Mesenteric fat pad (tissue), 1 donor: Measurements from ENCODE around the gene RERE. TPM values are rescaled to one million over a fixed set of nuclear protein-coding genes. Genes with fewer than 3 reads are reported as not detected.
"Not testable (repeated sequence)": the region's sequence is repeated elsewhere in the genome, so short reads cannot be mapped to it uniquely, and the experiment has no call there.

ENCODE experiments used
- DNase-seq: peaks from one replicate; pipeline ENCODE4 v3.0.0-alpha.2; 2020; ENCODE audit warnings: low spot score
- total RNA-seq: library from RNA; stranded (reverse); fragmentation: NEBNext Ultra II Directional; extraction: Animal tissue kit (Norgen Biotek cat#: 25700); gene quantifications from one replicate; pipeline ENCODE4 v1.2.1, GENCODE V29; 2021
- donor health status: DM: yes; HTN: yes; CAD: no.

RERE gene
- total RNA-seq, 1 donor from 2014 or later, result 120 TPM

DNA sequence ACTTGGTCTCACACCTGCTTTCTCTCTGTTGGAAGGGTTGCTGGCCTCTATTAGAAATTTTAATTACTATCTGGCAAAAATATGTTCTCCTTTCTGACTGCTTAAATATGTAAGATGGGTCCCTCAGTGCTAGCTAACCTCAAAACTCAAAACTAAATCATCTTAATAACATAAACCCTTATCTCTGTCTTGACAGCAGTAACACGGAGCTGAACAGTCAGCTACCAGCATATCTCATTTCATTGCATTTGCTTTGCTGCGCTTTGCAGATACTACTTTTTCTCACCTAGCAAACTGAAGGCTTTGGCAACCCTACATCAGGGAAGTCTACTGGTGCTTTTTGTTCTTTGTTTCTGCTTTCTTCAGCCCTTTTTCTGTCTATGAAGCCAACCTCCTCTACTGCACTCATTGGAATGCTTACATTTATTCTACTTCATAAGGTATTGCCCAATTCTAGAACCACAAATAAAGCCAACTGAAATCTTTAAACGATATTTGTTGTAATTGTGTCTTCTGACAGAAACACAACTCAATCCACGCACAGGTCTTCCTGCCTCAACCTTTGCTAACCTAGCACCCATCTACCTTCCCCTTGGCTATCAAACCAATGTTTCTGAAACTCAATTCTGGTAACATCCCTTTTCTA is 95.6 kb downstream of the RERE start:
- DNase-seq, result no peak

DNA sequence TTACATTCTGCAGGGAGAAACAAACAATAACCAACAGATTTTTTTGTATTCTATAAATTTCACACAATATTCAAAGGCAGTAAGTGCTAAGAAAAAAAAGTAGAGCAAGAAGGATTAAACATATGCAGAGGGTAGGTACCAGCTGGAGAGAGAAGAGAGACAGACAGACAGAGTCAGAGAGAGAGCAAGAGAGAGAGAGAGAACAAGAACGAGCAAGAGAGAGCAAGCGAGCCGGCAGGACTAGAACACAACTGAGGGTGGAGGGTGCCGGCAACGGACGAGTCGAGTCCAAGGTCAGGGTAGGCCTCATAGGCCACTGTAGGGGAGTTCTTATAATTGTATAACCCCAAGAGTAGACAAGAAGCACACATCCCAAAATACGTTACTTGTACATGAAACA is 97.1 kb downstream of the RERE start:
- DNase-seq, result no peak

DNA sequence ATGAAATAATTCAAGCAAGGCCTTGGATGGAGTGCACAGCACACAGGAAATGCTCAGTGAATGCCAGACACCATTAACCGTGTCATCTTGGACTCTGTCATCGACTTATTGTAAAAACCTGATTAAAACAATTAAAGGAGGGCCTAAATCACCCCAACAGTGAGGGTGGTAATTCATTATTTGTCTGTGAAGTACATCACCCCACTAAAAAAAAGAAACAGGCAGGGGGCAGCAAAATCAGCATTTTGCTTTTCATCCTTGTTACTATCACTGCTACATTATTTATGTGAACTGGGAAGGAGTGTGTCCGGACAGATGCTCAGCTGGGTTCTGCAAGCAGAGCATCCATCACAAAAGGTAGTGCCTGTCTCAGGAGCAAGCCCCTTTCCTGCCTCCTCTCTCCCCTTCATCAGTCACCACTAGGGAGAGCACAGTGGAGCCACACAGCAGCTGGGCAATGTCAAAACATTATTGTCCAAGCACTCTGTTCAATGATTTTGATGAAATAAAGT is 98.5 kb downstream of the RERE start:
- DNase-seq, result no peak

DNA sequence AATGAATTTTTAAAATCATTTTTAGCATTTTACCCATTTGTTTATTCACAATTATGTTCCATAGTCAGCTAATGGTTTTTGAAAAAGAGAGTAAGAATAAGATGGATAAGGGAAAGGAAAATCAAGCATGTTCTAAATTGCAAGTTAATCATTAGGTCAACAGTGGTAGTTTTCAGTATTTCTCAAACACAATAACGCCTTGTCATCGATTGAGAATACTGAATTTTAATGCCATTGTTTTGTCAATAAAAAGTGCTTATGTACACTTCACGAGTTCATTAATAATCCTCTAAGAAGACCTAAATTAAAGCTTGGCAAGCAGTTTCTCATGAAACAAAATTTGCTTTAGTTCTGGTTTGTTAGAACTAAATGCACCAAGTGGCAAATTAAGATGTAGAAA is 100.3 kb downstream of the RERE start:
- DNase-seq, result no peak

DNA sequence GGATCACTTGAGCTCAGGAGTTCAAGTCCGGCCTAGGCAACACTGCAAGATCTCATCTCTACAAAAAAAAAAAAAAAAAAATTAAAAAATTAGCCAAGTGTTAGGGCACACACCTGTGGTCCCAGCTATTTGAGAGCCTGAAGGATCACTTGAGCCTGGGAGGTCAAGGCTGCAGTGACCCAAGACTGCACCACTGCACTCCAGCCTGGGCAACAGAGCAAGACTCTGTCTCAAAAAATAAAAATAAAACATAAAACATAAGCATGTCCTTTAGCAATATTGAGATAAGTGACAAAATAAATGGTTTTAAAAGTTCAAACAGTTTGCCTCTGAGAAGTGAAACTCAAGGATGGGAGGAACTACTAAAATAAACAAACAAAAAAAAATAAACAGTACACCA is 101.2 kb downstream of the RERE start:
- no peak for DNase-seq

DNA sequence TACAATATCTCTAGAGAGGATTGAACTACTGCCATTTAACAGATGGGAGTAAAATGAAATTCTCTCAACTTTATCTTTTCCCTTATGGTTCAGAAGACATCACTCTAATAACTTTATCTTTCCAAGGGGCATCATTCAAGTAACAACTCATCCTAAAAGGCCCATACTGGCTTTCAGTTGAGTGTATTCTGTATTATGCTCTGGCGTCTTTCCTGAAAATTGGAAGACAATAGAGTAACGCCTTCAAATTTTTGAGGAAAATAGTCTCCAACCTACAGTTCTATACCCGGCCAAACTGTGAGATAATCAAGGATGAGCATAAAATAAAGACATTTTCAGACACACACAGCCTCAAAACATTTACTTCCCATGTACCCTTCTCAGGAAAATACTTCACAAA is 103.3 kb downstream of the RERE start:
- DNase-seq, result no peak

DNA sequence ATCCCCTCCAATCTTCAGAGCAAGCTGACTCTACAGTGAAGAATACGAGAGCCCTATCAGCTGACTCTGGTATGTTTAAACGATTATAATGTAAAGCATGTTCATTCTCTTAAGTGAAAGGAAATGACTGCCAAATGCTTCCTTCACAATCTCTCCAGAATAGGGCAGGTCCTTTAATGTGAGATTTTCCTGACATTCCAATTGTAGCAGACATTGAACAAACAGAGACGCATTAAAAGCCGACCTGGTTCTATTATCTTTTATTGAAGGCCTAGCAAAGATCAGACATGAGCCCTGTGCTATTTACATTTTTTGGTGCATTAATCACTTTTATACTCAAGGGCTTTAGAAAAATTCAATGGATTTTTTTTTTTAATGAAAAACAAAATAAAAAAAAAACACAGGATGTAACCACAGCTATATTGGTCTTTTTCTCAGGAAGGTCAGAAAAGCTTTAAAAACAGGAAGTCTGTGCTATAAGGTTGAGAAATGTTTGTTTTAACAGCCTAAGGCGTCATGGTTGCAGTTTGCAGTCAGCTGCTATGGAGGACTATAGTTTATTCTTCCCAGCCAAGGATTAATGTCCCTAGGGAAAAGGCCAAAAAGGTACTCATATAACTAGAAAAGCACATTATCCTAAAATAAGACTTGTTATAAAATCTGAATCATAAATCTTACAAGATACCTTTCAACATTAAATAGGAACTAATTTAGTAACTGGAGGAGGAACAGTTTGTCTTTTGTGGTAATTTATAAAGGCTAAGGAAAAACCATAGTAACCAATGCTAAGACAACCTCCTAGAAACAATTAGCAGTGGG is 104.8 kb downstream of the RERE start:
- DNase-seq, result no peak

DNA sequence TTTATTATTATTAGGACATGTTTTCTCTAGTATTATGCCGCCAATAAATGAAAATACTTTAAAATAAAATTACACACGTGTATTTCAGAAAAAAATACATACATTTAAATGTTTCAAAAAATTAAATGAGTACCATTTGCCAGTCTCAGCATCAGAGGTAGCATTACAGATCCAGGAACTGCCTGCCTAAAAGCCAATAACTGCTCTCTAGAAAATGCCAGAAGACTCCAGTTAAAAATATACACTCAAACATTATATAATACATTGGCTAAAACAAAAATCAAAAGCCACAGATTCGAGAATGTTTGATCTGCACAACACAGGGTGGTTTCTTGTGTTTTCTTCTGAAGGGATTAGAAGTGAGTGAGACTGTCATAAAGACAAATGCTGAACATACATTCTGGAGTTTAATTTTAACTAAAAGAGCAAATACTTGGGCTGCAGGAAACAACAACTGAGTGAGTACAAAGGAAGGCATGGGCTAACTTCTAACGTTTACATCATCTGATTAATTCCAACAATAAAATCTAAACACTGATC is 105.5 kb downstream of the RERE start:
- no peak for DNase-seq

DNA sequence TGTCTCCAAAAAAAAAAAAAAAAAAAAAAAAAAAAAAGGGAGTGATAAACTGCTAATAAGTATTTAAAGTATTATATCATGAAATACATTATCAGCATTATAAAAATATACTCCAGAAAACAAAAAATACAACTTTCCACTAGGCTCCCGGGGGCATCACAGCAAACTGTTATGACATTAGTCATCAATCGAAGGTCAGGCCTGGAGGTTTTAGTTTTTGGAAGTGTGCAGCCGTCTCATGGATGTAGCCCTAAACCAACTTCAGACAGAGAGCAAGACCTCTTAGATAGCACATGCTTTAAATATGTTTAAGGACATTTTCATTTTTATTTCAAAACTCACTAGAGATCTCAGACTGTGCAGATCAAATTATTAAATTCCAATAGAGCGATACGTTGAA is 106.3 kb downstream of the RERE start:
- no peak for DNase-seq

DNA sequence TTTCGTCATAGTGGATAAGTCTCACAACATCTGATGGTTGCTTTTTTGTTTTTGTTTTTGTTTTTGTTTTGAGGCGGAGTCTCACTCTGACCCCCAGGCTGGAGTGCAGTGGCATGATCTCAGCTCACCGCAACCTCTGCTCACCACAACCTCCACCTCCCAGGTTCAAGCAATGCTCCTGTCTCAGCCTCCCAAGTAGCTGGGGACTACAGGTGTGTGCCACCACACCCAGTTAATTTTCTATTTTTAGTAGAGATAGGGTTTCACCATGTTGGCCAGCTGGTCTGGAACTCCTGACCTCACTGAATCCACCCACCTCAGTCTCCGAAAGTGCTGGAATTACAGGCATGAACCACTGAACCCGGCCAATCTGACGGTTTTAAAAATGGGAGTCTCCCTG is 109.2 kb downstream of the RERE start:
- no peak for DNase-seq

DNA sequence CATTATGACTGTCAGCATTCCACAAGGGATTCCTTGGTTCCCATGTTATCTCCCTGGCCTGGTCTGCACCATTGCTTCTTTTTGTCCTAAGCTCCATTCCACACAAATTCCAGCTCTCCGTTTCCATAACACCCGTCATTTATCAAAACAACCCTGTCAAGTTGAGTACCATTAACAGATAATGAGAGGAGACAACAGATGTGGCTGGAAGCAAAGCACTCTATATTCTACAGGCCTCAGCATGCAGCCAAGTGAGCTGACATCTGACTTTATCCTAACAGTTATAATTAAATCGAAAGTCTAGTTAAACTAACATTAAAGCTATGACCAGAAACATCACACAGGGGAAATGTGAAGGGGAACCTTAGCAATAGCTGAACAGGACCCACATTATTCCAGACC is 110.4 kb downstream of the RERE start:
- no peak for DNase-seq

DNA sequence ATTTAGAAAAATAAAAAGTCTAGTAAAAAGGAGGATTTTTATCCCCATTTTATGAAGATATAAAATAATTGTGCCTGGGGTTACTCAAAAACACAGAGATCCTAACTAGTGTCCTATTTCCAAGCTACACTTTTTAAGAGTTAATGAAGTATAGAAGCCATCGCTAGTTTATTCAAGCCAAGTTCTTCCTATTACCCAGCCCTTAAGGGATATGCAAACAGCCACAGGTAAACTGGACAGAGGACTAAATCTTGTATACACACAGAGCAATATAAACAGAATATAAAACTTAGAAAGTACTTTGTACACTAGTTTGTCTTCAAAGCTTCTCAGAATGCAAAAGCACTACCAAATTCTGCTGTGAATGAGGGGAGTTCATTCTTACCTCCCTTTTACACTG is 111.1 kb downstream of the RERE start:
- DNase-seq, result no peak

DNA sequence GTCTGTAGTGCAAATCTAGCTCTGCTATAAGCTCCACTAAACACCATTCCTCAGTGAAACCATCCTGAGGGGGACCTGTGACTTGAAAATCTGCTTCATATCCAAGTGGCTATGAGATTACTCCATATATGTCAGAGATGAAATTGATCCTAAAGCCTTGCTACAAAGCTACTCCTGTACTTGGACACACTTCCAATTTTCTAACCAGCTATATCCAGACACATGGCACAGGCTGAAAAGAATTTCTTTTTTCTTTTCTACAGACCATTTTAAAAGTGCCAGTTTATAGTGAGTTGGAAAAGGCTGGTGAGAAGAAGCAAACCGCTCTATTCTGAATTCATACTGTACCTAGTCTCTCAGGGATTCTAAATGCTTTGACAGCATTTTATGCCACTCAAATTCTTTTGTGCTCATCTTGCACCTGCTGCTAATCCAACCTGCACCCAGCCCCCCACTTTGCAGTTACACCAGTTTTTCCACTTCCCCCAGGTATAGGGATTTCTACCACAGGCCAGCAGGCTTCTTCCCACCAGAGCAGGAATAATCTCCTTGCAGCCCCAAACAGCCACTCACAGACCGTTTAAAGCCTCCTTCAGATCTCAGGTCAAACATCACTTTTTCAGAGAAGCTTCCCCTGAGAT is 112.5 kb downstream of the RERE start:
- no peak for DNase-seq

DNA sequence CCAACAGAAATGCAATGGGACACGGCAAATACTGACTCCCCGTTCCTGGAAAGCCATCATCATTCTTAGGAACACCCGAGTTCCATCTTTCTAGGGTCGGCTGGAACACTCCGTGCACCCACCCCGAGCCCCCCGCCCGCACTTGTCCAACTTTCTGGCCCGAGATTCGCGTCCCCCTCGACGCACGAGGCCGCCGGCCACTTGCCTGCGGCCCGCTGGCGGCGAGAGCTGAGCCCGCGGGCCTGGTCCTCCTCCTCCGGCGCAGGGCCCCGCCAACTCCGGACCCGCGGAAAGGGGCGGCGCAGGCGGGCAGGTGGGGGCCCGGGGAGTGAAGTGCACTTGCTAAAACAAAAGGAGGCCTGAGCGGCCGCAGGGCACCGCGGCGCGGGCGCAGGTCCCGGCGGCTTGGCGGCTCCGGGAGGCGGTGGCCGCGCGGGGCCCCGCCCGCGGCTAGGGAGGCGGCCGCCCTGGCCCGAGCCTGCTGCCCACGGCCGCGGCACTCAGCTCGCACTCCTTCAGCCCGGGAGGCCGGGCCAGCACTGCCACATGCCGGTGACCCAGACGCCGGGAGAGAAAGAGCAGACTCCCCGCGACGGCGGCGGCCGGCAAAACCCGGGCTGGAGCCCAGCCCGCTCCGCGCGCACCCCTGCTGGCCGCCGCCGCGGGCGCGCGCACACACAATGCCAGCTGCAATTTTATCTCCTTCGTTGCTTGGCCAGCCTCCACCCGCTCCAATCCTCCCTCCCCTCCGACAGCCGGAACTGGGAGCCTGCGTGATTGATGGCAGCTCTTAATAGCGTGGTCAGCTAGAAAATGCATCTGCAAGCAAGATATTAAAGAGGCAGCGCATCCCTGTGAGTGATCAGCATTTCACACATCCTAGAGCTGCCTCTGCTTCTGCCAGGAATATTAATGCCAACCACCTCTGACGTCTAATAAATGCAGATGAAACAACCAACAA is 114.3 kb downstream of the RERE start:
- peak; percentile 96 for DNase-seq

DNA sequence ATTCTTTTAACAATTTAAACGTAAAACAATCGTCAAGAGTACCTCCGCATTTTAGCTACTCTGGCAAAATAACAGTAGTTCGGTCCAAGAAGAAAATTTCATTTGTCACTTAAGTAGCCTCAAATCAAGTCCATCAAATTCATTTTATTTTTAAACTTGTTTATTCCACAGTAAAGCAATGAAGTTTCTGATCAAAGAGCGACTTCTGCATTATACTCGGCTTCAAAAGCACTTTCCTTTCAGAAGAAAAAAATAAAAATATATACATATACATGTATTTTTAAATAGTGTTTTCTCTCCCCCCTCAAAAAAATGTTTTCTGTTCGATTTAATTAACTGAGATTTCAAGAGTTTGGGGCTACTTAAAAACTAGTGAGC is 115.0 kb downstream of the RERE start:
- DNase-seq, result no peak

DNA sequence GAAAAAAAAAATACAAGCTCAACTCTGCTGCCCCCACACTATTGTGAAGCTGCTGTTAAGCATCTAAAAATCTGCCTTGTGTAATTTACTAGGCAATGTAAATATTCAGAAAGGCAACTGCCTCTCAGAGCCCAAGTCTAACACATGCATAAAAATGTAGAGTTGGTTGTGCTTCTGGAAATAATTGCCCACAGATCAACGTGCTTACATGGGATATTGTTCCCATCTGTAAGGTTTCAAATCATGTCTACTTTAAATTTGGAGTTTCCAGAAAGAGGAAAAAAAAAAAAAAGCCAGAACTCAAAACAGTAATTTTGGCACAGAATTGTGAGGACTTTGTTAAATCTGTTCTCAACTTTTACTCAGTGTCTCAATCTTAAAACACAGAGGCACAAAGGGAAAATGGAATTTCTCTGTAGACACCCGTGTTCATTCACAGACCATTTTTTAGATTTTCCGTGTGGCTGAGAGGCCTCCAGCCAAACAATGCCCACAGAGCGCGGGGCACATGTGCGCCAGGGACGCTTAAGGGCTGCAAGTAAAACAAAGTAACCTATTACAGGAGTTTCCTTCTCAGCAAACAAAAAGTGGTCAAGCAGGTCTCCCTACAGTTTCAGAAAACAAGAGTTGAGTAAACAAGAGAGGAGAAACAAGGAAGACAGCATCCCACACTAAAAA is 115.5 kb downstream of the RERE start:
- no peak for DNase-seq

DNA sequence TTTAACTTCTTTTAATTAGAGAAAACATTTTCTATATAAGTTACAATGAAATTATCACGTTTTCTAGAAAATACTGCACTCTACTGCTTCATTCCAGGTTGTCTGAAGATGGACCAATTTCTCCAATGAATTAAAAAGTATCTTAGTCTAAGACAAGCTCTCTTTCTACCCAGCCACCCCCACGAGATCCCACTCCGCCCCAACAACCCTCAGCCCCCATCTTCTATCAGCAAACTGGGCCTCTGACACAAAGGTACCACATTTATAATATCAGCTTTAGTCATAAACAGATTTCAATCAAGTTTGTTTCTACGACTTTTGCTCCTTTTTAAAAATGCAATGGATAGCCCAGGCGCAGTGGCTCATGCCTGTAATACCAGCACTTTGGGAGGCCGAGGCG is 117.8 kb downstream of the RERE start:
- DNase-seq, result no peak

DNA sequence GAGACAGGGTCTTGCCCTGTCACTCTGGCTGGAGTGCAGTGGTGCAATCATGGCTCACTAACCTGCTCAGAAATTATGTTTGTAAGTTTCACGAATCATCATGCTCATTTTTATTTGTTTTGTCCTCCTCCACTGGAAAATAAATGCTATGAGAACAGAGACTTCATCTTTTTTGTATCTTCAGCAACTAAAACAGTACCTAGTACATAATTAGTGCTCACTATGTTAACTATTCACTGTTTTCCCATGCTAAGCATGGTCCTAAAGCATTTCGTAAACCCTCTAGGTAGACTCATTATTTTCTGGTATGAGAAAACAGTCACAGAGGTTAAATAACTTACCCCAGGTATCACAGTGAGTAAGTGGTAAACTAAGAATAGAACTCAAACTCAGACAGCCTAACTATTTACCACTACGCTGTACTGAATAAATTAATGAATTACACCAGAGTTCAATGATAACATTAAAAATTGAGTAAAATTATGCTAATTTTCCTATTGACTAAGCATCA is 118.4 kb downstream of the RERE start:
- no peak for DNase-seq

DNA sequence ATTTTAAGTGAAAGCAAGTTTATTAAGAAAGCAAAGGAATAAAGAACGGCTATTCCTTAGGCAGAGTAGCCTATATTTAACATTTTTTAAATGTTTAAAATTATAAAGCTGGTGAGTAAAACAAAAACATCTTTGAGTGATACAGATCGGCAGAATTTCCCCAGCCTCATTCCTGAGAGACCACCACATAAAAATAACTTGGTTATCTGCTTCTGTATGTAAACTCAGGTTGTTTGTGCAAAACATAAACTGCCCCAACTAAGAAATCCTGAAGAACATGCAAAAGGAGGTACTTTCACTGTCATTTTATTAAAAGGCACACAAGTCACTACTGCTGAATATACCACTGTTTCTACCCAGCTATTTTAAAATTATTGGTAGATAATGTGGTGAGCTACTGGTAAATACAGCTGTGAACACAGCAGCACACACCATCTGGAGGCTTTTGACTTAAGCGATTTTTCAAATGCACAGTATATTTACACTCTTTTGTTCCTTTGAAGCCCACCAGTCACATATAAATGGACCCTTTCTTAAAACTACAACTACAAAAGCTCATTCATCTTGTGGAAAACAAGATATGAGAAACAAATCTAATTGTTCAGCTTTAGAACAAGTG is 119.3 kb downstream of the RERE start:
- DNase-seq, result no peak

DNA sequence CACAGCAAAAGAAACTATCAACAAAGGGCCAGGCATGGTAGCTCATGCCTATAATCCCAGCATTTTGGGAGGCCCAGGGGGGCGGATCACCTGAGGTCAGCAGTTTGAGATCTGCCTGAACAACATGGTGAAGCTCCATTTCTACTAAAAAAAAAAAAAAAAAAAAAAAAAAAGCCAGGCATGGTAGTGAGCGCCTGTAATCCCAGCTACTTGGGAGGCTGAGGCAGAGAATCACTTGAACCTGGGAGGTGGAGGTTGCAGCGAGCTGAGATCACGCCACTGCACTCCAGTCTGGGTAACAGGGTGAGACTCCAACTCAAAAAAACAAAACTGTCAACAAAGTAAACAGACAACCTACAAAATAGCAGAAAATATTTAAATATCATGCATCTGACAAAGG is 122.0 kb downstream of the RERE start:
- not testable (repeated sequence) for DNase-seq
